Measurements from ENCODE around the gene CHI3L1.

CHI3L1 gene

GRCh38 chr1:203183828-203184227, 2.7 kb downstream of the CHI3L1 start:
- Histone ChIP-seq H3K9ac (ENCODE audit: low read length) (no peak overlapping the region), H2AFZ (ENCODE audit: low read depth, low read length, severe bottlenecking) (no peak overlapping the region), H3K4me2 (ENCODE audit: low read depth, low read length, poor library complexity, severe bottlenecking) (no peak overlapping the region), H3K36me3 (ENCODE audit: low read length) (no peaks in the 10 kb centered on the region), H3F3A (ENCODE audit: insufficient read depth) (no peaks in the 10 kb centered on the region), H3K27ac (ENCODE audit: low read depth, low read length) (no peak overlapping the region), H4K20me1 (ENCODE audit: low read depth, low read length) (no peaks in the 10 kb centered on the region), H3K9me3 (ENCODE audit: insufficient read depth, low read length) (no peaks in the 10 kb centered on the region), H3K4me3 (ENCODE audit: insufficient read depth, low read length, poor library complexity, severe bottlenecking) (no peak overlapping the region), H3K9me2 (replicated peaks; ENCODE audit: insufficient read depth, low read length) (no peaks in the 10 kb centered on the region), H3K79me2 (ENCODE audit: insufficient read depth, low read length) (no peaks in the 10 kb centered on the region), H3K27me3 (ENCODE audit: low read length) (no peaks in the 10 kb centered on the region)
- TF ChIP-seq, protein P1, sequence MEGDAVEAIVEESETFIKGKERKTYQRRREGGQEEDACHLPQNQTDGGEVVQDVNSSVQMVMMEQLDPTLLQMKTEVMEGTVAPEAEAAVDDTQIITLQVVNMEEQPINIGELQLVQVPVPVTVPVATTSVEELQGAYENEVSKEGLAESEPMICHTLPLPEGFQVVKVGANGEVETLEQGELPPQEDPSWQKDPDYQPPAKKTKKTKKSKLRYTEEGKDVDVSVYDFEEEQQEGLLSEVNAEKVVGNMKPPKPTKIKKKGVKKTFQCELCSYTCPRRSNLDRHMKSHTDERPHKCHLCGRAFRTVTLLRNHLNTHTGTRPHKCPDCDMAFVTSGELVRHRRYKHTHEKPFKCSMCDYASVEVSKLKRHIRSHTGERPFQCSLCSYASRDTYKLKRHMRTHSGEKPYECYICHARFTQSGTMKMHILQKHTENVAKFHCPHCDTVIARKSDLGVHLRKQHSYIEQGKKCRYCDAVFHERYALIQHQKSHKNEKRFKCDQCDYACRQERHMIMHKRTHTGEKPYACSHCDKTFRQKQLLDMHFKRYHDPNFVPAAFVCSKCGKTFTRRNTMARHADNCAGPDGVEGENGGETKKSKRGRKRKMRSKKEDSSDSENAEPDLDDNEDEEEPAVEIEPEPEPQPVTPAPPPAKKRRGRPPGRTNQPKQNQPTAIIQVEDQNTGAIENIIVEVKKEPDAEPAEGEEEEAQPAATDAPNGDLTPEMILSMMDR (IDR thresholded peaks at IDR 0.05; ENCODE audit: insufficient read depth, low read length, poor library complexity, severe bottlenecking), result no peak
- no peak for TF ChIP-seq EZH2phosphoT487 (conservative IDR thresholded peaks at IDR 0.05; ENCODE audit: low read length)

DNA sequence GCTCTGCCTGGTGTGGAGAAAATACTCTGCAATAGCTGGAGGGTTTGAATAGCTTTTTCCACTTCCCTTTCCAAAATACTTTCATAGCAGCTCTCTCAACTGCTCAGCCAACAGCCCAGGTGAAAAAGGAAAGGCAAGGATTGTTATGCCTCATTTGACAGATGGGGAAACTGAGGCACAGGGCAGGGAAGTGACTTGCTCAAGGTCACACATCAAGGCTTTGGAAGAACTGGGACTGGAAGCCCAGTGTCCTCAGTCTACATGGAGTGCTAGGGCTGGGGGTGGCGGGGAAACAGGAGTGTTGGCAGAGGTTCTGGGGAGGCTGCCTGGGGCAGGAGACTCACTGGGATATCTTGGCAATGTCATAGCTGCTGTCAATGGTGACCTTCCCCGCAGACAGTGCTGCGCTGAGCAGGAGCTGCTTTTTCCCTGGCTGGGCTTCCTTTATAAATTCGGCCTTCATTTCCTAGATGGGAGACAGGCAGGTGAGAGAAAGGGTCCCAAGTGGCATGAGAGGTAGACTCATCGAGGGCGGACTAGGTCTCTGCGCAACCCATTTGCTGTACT, 4.0 kb downstream of the CHI3L1 start:
- H3K4me2 ChIP-seq (ENCODE audit: low read depth, low read length, poor library complexity, severe bottlenecking), result no peak overlapping the region
- no peak overlapping the region for H3K27ac ChIP-seq (ENCODE audit: low read depth, low read length)
- H3K9me3 ChIP-seq (ENCODE audit: insufficient read depth, low read length), result no peaks in the 10 kb centered on the region
- H3F3A ChIP-seq (ENCODE audit: insufficient read depth), result no peaks in the 10 kb centered on the region
- no peaks in the 10 kb centered on the region for H3K79me2 ChIP-seq (ENCODE audit: insufficient read depth, low read length)
- no peak overlapping the region for H3K4me3 ChIP-seq (ENCODE audit: insufficient read depth, low read length, poor library complexity, severe bottlenecking)
- H3K27me3 ChIP-seq (ENCODE audit: low read length), result no peaks in the 10 kb centered on the region
- no peaks in the 10 kb centered on the region for H3K36me3 ChIP-seq (ENCODE audit: low read length)
- H3K9me2 ChIP-seq (replicated peaks; ENCODE audit: insufficient read depth, low read length), result no peaks in the 10 kb centered on the region
- no peak overlapping the region for H3K9ac ChIP-seq (ENCODE audit: low read length)
- no peaks in the 10 kb centered on the region for H4K20me1 ChIP-seq (ENCODE audit: low read depth, low read length)
- no peak overlapping the region for H2AFZ ChIP-seq (ENCODE audit: low read depth, low read length, severe bottlenecking)
- TF ChIP-seq, protein P1 (IDR thresholded peaks at IDR 0.05; ENCODE audit: insufficient read depth, low read length, poor library complexity, severe bottlenecking), result no peak
- TF ChIP-seq EZH2phosphoT487 (conservative IDR thresholded peaks at IDR 0.05; ENCODE audit: low read length), result no peak

- Histone ChIP-seq H4K20me1 (ENCODE audit: low read depth, low read length) (no peaks in the 10 kb centered on the region), H3K4me2 (ENCODE audit: low read depth, low read length, poor library complexity, severe bottlenecking) (no peak overlapping the region), H3K9ac (ENCODE audit: low read length) (no peak overlapping the region), H3K79me2 (ENCODE audit: insufficient read depth, low read length) (no peaks in the 10 kb centered on the region), H3K36me3 (ENCODE audit: low read length) (no peaks in the 10 kb centered on the region), H3K27me3 (ENCODE audit: low read length) (no peaks in the 10 kb centered on the region), H3F3A (ENCODE audit: insufficient read depth) (no peaks in the 10 kb centered on the region), H3K9me3 (ENCODE audit: insufficient read depth, low read length) (no peaks in the 10 kb centered on the region), H3K9me2 (replicated peaks; ENCODE audit: insufficient read depth, low read length) (no peaks in the 10 kb centered on the region), H3K27ac (ENCODE audit: low read depth, low read length) (no peak overlapping the region), H2AFZ (ENCODE audit: low read depth, low read length, severe bottlenecking) (no peak overlapping the region), H3K4me3 (ENCODE audit: insufficient read depth, low read length, poor library complexity, severe bottlenecking) (no peak overlapping the region)
- no peak for TF ChIP-seq EZH2phosphoT487 (conservative IDR thresholded peaks at IDR 0.05; ENCODE audit: low read length)
- TF ChIP-seq, protein P1 (IDR thresholded peaks at IDR 0.05; ENCODE audit: insufficient read depth, low read length, poor library complexity, severe bottlenecking), result no peak
Observed at GRCh38 chr1:203181586-203182386, 4.7 kb downstream of the CHI3L1 start.

All from SU-DHL-6 (cell line).